Central memory CD4-positive, alpha-beta T cell (primary cell): Measurements from ENCODE around the gene MTOR.
"Not testable (repeated sequence)": the region's sequence is repeated elsewhere in the genome, so short reads cannot be mapped to it uniquely, and the experiment has no call there.

Experiments used
- DNase-seq: peaks from one replicate; pipeline ENCODE4 v3.0.0; 2022
- total RNA-seq, 3 experiments: gene quantifications; one replicate each; lab custom pipeline; 2026; lab: John Stamatoyannopoulos, UW

MTOR gene
- 150 to 185 (median 171) reads per million in 3 experiments for total RNA-seq

- peak; percentile 98 for DNase-seq
Measured at GRCh38 chr1:11262171-11263049, at the start of gene MTOR. Gene MTOR (minus strand): TSS chr1:11262551. CDS start chr1:11259409, 3,142 bp downstream.

DNA sequence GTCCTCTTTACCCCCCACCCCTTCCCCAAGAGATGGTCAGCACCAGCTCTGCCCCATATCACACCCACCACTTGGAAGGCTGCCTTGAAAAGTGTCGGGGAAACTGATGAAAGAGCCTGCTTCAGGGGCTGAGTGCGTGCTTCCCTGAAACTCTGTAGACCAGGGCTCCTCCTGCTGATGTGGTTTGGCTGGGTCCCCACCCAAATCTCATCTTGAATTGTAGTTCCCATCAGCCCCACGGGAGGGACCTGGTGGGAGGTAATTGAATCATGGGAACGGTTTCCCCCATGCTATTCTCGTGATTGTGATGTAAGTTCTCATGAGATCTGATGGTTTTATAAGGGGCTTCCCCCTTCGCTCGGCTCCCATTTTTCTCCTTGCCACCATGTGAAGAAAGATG is 47.0 kb upstream of the MTOR start:
- no peak for DNase-seq

DNA sequence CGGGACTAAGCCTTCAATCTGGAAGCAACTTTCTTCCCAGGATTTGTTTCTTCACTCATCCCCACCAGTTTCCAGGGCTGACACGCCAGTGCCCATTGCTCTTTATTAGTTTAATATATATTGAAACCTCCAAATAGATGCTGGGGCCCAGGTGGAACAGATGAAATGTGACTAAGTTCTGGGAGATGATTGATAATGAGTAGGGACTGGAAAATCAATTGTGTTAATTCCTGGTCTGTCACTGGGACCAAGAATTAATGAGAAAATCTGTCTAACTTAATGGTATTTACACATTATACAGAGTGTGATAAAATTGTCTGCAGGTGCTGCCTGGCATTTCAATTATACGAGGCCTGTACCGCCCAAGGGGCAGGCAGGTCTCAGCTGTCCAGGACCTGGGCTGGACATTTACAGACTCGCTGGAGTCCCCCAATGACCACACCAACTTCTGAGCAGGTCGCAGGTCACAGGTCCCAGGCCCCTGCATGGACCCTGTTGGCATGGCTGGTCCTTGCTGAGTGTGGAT is 46.4 kb upstream of the MTOR start:
- no peak for DNase-seq

DNA sequence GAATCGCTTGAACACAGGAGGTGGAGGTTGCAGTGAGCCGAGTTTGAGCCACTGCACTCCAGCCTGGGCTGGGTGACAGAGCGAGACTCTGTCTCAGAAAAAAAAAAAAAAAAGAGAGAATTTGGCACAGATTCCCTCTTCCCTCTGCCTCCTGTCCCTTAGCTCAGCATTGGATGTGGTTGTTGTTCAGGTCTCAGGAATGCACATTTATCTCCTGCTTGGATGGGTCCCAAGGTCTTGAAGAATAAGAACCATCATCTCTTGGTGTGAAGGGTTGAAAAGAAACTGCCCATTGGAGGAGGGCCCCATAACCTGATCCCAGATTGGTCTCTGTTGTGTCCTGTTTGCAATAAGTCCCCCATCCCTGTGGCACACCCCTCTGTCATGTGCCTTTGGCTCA is 45.5 kb upstream of the MTOR start:
- no peak for DNase-seq

DNA sequence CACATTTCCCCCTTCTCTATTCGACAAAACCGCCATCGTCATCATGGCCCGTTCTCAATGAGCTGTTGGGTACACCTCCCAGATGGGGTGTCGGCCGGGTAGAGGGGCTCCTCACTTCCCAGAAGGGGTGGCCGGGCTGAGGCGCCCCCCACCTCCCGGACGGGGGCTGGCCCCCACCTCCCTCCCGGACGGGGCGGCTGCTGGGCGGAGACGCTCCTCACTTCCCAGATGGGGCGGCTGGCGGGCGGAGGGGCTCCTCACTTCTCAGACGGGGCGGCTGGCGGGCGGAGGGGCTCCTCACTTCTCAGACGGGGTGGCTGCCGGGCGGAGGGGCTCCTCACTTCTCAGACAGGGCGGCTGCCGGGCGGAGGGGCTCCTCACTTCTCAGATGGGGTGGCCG is 43.2 kb upstream of the MTOR start:
- DNase-seq = not testable (repeated sequence)

DNA sequence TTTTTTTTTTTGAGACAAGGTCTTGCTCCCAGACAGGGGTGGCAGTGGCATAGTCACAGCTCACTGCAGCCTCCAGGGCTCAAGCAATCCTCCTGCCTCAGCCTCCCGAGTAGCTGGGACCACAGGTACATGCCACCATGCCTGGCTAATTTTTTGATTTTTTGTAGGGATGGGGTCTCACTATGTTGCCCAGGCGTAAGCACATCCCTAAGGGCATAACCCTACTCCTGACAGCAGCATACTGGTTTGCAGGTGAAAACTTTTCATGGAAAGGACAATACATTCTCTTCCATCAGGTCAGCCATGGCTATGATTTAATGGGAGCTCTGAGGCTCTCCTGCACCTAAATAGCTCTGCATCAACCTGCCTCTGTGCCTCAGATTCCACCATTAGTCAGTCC is 40.0 kb upstream of the MTOR start:
- DNase-seq = no peak

- no peak for DNase-seq
Measured at GRCh38 chr1:11301601-11302000, 39.2 kb upstream of the MTOR start.

GRCh38 chr1:11299225-11299574 is 36.8 kb upstream of the MTOR start:
- DNase-seq = no peak

- no peak for DNase-seq
Measured at GRCh38 chr1:11298390-11299224, 36.3 kb upstream of the MTOR start.

DNA sequence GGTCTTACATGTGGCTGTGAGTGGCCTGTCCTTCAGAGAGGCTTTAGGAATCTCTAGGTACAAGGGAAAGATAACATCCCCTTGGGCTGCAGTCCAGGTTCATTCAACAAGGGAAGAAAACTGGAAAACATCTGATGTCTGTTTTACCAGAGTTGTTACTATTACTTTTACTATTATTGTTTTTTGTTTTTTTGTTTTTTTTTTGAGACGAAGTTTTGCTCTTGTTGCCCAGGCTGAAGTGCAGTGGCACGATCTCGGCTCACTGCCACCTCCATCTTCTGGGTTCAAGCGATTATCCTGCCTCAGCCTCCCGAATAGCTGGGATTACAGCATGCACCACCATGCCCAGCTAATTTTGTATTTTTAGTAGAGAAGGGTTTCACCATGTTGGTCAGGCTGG is 35.4 kb upstream of the MTOR start:
- not testable (repeated sequence) for DNase-seq

DNA sequence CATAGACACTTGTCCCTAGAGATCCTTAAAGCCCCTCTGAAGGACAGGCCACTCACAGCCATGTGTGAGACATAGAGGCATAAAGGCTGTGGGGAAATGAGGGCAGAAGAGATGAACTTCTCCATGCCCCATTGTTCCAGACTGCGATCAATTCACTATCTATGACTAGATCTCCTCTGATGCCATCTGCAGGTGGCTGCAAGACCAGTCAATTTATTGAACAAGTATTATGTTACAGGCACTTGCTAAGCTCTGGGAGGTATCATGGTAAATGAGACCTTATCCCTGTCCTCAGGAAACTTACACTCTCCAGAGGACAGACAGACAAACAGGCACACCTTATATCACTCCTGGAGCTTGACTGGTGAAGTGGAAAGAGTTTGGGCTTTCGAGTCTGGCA is 33.6 kb upstream of the MTOR start:
- peak; percentile 27 for DNase-seq

- no peak for DNase-seq
Measured at GRCh38 chr1:11294951-11295350, 32.6 kb upstream of the MTOR start.

DNA sequence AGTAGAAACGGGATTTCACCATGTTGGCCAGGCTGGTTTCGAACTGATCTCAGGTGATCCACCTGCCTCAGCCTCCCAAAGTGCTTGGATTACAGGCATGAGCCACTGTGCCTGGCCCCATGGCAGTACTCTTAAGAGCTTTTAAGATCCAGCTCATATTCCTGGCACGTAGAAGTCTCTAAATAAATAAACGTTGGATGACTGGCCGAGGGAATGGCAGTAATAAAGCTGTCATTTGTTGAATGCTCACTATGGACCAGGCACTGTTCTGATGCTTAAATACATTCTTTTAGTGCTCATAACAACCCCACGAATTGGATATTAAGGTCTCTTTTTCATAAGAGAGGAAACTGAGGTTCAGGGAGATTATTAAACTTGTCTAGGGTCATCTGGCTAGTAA is 31.5 kb upstream of the MTOR start:
- no peak for DNase-seq

DNA sequence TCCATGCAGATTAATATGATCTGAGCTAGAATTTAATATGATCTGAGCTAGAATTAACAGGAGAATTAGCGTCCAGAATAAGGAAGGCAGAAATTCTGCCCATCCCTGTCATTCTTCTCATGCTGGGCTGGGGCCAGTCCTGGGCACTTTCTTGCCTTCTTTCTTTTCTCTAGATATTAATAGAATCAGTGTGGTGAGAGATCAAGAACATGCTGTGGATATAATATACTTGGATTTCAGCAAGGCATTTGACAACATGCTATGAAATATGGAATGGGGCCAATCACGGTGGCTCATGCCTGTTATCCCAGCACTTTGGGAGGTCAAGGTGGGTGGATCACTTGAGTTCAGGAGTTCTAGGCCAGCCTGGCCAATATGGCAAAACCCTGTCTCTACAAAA is 28.7 kb upstream of the MTOR start:
- no peak for DNase-seq

GRCh38 chr1:11289064-11289463 is 26.7 kb upstream of the MTOR start:
- DNase-seq = no peak

- DNase-seq = no peak
Measured at GRCh38 chr1:11286735-11287410, 24.5 kb upstream of the MTOR start.

DNA sequence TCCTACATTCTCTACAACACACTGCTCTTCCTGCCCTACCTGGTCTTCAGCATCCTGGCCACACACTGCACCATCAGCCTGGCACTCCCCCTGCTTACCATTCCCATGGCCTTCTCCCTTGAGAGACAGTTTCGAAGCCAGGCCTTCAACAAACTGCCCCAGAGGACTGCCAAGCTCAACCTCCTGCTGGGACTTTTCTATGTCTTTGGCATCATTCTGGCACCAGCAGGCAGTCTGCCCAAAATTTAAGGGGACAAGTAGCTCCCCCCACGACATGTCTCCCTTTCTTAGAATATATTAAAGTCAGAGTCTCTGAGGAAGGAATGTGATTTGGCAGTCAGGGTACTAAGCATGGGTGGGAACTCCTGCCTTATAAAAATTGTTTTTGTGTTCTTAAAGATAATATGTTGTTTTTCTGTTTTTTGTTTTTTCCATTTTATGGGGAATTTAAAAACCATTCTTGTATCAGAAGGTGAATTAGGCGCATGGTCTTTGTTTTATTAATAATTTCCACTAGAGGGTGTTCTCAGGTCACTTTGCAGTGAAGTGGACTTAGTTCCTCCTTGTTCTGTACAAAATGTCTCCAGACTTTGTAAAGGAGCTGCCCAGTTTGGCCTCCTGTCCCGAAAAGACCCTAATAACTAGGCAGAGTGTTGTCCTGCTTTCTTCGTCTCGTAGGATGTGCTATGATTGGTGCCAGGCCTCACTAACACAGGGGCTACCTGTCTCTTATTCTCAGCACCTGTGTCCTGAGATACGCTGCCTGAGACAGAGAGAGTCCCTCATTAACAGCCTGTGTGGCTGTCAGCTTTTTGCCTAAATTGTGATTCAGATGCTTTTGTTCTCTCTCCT is 23.8 kb upstream of the MTOR start:
- DNase-seq = no peak

DNA sequence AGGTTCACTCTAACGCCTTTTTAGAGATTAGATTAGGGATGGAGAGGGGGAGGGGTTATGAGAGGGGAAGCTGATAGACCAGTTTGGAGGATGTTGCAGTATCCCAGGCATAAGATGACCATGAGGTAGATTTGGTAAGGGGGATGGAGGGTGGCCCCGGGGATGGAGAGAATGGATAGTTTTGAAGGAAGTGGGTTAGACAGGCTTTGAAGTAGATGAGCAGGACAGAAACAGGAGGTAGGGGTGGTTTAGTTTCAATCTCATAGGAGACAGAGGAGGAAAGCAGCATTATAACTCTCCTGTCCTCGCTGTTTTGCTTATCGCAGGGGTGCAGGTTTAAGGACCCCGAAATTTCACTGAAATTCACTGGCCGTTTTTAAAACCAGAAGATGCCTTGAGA is 22.4 kb upstream of the MTOR start:
- no peak for DNase-seq

GRCh38 chr1:11283151-11283550 is 20.8 kb upstream of the MTOR start:
- DNase-seq = no peak

DNA sequence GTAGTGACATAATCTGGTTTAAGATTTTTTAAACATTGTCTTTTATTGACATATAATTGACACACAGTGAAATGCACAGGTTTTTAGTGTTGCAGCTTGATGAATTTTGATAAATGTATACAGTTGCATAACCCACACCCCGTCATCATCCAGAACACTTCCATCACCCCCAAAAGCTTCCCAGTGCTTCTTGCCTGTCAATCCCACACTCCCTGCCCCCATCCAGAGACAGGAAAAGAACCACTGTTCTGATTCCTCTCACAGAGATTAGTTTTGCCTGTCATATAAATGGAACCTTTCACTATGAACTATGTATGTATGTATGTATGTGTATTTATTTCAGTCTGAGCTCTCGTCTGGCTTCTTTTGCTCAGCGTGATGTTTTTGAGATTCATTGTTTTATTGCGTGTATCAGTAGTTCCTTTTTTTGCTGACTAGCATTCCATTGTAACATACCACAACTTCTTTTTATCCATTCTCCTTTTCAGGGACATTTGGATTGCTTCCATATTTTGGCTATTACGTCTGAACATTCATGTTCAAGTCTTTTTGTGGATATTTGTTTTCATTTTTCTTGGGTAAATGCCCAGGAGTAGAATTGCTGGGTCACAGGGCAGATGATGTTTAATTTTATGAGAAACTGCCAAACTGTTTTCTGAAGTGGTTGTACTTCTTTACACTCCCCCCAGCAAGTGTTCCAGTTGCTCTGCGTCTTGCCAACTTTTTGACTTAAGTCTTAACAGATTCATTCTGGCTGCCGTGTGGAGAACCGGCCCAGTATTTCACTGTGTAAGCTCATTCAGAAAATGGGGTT is 19.4 kb upstream of the MTOR start:
- no peak for DNase-seq

DNA sequence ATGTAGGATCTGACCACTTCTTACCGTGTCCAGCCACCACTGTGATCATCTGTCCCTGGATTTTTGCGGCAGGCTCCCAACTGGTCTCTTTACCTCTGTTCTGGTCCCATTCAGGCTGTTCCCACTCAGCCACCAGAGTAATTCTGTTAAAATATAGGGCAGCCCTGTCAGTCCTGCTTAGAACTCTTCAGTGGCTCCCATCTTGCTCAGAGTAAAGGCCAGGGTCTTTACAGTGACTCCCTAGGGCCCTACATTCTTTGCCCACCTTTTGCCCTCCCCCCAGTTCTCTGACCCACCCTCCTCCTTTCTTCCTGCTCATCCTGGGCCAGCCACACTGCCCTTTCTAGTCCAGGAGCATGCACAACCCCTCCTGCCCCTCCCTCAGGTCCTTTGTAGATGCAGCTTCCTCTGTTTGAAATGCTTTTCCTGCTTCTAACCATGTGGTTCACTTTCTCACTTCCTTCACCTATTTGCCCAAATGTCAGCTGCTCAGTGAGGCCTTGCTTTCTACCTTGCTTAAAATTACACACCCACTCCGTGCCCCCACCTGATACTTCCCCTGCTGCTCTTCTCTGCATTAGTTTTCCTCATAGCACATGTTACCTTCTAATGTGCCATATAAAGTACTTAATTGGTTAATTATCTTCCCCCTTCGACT is 18.5 kb upstream of the MTOR start:
- DNase-seq = peak; percentile 28
